ENCODE data around the gene ATP8B4.
A peak's percentile ranks its signal among the peaks of the same experiment; 100 is the strongest.
"Not testable (repeated sequence)": the region's sequence is repeated elsewhere in the genome, so short reads cannot be mapped to it uniquely, and the experiment has no call there.

The ATP8B4 gene

DNA sequence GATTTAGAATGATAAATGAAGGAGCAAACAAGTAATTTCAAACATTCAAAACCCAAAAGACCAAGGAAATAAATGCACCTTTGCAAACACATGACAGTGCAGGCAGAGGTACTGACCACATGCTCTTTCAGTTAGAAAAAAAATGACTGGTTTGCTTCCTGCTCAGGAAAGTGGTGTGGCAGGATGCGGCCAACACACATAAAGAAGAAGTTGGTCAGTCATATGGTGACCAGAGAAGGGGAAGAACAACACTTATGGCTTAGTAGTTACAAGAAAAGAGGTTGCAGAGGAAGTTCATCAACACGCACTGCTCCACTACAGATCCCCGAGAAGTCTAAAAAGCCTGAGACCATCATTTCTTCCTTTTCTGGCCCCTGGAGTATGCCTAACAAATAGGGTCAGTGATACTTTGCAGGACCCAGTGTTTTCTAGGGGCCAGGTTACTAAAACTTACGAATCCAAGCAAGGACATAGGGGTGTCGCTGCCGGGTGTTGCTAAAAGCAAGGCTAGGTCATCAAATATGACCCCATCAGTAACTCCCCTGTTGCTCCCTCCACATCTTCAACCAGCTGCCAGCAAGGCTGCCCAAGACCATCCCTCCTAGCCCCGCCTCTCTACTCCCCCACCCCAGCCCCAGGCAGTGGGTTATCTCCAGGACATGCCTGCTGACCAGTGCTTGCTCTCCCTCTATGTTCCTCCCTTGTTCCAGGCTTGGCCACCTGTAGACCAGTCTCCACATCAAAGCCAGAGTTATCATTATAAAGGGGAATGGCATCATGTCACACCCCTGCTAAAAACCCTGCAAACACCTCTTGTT lies 11.2 kb downstream of the ATP8B4 start:
- no peak for DNase-seq

DNA sequence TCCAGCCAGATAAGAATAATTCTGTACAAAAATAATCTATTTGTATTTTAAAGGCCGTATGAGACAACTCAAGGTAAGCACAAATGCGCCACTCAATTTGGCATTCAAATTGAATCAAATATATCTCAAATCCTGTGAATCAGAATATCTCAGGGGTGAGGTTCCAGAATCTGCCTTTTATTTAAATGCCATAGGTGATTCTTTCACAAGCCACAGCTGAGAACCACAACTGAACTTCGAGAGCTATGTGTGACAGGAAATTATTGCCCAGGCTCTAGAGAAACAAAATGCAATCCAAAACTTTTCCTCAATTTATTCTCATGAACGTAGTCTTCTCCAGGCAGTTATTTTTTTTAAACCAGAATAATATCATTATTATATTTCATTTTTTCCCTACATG lies 11.9 kb downstream of the ATP8B4 start:
- DNase-seq = no peak

DNA sequence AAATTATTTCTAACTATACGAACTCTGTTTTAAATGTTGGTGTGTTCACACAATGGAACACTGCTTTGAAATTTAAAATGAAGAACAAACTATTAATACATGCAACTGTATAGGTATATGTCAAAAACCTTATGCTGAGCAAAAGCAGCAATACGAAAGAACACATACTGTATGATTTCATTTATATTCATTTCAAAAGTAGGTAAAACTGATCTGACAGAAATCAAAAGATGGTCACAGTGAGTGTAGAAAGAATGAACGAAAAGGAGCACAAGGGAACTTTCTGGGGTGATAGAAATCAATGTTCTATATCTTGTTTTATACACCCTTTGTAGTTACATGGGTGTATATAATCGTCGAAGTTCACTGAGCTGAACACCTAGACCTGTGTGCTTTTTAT lies 12.6 kb downstream of the ATP8B4 start:
- no peak for DNase-seq

DNA sequence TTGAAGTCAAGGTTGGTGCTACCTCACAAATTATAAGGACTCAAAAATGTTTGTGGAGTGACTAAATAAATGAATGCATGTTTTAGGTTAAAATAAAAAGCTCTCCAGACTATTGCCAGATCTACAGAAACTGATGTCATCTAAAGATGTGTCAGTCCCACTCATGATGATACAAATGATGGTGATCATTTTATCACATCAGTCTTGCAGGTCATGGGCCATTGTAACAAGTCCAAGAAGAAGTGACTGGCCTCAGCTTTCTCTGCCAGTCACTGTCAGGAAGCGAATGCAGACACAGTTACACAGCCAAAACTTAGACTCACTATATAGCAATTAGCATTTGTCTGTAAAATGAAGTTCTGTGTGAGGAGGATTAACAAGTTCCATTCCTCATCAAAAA lies 18.5 kb downstream of the ATP8B4 start:
- no peak for DNase-seq

DNA sequence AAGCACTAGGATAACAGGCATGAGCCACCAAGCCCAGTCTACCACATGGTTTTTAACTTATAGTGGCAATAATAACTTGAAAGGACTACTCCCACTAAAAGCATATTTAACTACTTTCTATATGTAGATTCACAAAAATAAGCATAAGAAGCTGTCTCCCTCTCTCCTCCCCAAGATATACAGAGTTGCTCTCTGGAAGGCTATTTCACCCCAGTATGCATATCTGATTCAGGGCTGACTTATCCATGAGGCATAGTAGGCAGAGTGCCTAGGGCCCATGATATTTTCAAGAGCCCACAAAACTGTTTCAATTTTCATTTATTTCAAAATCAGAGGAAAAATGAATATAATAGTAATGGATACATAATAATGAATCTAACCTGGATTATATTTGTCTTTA lies 20.5 kb downstream of the ATP8B4 start:
- DNase-seq = no peak

DNA sequence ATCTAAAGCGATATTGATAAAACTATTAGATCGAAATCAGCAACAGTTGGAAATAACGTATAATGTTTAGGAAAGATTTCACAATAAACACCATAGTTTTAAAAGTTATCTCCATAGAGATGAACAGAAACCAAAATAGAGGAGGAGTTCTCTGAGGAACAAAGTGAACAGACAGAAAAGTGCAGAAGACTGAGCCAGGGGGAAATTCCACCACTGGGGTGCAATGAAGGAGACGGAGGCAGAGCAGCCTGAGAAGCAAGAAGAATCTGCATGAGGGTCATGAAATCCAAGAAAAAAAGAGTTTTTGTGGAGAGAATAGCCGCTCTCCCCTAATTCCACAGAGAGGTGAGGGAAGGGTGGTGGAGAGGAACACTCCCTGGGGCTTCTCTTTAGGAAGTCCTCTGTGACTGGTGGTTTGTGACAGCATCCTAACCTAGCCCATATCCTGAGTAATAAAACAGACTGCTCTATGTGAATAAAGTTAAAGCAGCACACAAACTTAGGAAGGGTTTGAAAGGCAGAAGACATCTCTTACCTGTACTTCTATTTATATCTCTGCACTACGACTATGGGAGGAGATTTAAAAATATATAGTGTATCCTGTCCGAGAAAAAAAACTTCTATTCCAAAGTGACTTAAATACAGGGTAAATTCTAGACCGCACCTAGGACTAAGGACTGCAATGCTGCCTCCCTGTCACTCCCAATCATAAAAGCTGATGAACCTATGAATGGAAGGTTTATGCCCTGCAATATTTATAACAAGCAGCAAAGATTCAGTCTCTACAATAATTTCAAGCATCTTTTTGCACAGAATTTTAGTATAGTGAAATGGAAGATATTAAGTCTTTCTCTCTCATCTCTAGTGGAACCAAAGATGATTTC lies 22.9 kb downstream of the ATP8B4 start:
- DNase-seq = no peak

DNA sequence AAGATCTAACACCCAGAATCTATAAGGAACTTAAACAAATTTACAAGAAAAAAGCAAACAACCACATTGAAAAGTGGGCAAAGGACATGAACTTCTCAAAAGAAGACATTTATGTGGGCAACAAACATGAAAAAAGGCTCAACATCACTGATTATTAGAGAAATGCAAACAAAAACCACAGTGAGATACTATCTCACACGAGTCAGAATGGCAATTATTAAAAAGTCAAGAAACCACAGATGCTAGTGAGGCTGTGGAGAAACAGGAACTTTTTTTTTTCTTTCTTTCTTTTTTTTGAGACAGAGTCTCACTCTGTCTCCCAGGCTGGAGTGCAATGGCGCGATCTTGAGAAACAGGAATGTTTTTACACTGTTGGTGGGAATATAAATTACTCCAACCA lies 29.6 kb downstream of the ATP8B4 start:
- not testable (repeated sequence) for DNase-seq

DNA sequence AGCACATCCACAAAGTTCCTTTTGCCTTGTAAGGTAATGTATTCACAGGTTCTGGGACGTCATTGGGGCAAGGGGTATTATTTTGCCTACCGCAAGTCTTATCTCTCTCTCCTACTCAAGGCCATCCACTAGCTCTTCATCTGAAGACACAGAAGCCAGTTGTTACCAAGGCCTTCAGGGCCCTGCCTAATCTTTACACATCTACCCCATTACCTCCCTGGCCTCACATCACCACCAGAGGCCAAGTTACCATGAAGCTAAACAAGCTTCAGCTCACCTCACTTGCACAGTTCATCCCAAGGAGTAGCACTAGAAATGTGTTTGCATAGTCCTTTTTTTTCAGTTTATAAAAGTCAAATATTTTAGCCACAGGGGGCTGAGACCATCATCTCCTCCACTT lies 34.1 kb downstream of the ATP8B4 start:
- DNase-seq = no peak

DNA sequence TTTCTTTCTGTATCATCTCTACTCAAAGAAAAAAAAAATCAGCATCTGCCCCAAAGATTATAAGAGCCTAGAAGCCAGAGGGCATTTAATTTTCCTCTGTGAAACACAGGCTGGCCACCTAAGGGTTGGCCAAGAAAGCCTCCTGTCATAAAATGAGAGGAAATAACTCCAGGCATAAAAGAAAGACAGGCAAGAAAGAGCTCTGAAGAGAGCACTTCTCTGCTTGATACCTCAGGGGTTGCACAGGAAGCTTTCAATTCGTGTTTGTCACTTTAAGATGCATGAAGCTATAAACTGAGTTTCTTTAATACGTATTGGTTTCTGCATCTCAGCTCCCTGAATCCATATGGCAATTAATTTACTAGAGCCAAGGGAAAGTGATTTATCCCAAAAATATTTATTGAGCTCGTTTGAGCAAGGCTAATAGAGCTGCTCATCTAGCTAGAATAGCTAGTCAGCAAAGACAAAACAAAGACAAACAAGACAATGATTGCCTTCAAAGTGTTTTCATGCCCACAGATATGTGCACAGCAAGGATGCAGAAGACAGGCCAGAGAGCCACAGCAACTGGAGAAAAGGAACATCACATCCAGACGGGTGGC lies 35.5 kb downstream of the ATP8B4 start:
- DNase-seq = no peak

DNA sequence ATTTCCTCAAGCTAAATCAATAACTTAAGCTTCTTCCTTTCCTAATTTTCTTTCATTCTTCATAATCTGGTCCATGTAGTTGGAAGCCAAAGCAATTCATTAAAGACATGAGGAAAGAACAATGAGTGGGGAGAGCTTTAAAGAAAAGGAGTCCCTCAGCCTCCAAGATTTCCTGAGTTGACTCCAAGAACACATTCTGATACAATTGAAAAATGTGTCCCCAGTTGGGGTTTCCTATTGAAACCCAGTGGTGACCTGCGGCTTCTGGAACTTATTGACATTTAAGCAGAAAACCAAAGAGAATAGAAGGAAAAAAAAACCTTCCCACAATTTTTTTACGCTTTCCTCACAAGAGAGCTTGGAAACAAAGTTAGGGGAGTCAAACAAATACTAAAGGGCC lies 37.0 kb downstream of the ATP8B4 start:
- DNase-seq = no peak

DNA sequence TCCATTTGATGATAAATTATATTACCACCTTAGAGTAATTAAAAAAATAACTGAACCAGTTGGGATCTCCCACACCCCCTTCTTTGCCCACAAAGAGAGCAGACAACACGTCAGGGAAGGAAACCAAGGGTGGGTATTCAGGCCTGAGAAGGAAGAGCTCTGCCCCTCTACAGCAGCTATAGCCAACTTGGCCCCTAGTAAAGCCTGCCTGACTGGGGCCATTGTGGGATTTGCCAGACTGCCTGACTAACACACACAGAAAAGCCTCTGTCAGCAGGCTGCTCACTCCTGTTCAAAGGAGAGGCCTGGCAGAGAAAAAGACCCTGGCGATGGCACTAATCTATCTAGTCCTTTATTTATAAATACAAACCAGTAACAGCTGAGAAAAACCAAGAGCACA lies 41.4 kb downstream of the ATP8B4 start:
- peak; percentile 49 for DNase-seq

DNA sequence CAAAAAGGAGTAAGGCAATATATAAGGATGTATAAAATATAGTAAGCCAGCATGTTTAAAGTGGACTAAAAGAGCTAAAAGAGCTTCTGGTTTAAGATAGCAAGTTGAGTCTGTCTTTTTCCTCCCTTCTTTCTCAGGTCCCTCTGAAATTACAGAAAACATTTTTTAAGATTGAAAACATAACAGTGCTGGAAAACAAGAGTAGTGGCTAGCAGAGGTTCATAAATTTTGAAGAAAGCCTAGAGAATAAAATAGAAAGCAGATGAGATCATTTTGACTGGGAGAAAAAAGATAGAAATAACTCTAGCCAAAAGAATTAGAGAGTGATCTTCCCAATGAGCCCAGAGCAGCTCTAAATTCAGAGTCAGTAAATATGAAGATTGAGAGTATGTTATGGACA lies 41.9 kb downstream of the ATP8B4 start:
- DNase-seq = no peak

DNA sequence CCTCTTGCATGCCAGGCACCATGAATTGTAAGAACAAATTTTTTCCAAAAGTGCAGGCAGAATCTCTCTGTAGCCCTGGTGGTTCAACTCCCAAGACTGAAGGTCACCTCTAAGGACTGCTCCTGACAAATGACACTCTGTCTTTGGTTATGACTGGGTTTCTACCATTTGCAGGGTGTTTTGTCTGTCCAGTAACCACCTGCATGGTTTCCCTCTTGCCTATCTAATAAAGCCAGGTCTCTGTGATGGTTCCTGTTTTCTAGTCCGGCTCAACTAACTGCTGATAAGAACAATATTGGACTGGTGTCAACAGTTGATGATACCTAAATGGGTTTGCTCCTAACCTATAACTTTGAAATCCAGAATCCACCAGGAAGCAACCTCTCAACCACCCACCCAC lies 43.7 kb downstream of the ATP8B4 start:
- no peak for DNase-seq

DNA sequence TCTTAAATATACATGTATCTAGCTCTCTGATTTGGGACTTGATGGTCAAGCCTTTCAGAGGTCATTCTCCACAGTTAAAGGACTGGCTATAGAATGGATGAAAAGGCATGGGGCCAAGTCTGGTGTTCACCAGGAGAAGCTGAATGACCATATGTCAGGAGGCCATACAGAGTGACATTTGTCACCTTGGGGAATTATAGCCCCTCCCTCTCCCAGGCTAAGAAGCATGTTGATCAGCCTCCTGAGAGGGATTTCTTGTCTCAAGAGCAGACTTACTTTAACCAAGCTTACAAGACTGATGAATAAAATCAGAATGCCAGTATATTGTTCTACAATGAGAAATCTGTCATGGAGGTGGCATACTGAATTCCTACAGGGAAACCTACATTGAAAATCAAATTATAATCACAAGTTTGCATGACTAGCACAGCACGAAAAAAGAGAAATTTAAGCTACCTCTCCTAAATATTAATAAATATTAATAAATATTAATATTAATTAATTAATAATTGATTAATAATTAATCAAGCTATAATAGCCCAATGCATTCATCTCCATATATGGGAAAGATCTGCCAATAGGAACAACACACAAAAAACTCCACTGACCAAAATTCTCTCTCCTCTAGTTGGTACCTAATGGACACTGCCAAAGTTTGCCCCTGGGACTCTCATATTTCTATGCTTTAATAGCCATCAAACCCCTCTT lies 47.3 kb downstream of the ATP8B4 start:
- no peak for DNase-seq

DNA sequence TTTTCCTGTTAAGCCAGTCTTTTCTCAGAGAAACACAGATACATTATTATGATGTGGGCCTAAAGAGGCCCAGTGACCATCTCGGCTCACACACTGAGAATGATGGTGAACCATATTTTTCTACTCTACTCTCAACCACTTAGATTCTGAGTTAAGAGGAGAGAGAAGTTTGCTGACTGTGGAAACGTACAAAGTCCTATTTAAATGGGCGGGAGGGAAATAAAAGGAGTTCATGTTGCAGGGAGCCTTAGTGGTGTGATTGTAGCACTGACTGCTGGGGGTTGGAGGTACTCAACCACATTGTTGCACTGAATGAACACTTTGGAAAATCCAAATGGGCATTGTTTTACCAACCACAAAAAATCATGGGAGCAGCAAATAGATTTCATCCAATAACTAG lies 51.0 kb downstream of the ATP8B4 start:
- no peak for DNase-seq

DNA sequence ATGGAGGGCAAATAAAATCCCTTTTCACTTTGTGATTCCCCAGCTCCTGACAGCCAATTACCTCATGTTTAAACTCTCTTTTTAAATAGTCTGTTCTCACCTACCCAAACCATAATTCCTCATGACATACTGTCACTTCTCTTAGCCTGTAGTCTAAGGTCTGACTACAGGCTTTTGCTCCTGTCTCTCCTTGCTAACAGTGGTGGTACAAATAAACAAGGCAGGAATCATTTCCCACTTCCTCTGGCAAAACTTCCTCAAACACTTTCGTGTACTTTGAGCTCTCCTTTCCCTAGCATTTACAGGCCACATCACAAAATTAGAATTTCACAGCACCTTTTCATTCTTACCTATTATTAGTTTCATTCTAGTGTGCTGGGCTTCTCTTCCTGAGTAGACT lies 51.8 kb downstream of the ATP8B4 start:
- no peak for DNase-seq

DNA sequence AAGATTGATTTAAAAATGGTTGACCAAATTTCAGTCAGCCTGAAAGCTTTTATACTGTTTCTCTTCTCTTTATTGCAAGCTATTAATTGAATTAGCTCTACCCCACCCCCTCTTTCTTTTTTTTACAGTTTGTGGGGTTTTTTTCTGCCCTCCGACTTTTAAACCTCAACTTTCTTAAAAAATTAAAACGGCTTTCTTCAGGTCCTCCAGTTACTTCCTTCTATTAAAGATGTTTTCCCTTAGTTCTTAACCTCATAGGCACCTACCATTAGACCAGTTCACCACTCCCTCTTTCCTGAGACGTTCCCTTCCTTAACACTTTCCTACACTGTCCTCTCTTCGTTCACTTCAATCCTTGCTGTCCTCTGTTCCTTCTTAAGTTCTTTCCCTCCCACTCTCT lies 52.4 kb downstream of the ATP8B4 start:
- DNase-seq = no peak

DNA sequence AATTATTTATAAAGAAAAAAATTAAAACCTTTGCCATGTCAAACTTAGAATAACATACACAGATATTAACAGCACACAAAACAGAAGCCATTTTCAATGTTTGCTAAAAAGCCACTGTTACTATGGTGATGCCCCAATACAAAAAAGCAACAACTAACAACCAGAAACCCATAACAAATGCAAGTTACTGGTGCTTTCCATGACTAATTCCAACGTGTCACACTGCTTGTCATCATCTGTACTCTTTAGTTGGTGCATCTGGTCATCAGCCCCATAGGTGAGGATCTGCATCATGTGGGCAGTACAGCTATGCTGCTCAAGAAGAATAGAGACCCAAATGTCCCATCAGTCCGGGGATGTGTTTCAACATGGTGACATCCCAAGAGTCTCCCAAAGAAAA lies 52.8 kb downstream of the ATP8B4 start:
- no peak for DNase-seq

DNA sequence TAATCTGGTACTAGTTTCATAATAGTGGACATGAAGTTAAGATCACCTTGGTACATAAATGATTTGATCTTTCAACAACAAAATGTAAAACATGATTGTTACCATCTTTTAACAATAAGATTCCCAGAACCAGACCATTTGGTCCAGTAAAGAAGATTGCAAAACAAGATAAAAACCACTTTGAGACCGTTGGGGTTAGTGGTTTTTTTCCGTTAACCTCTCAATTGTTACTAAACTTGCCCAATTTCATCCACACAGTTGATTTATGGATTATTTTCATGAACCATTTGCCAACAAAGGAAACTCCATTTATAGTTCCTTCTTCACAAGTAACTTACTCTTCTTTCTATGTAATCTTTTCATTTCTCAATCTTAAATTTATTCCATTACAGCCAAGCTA lies 53.8 kb downstream of the ATP8B4 start:
- DNase-seq = no peak

DNA sequence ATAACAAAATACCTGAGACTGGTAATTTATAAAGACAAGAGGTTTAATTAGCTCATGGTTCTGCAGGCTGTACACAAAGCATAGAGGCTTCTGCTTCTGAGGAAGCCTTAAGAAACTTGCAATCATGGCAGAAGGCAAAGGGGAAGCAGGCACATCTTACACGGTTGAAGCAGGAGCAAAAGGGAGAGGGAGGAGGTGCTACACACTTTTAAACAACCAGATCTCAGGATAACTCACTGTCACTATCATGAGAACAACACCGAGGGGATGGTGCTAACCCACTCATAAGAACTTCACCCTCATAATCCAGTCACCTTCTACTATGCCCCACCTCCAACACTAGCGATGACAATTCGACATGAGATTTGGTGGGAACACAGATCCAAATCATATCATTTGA lies 54.4 kb downstream of the ATP8B4 start:
- DNase-seq = no peak

DNA sequence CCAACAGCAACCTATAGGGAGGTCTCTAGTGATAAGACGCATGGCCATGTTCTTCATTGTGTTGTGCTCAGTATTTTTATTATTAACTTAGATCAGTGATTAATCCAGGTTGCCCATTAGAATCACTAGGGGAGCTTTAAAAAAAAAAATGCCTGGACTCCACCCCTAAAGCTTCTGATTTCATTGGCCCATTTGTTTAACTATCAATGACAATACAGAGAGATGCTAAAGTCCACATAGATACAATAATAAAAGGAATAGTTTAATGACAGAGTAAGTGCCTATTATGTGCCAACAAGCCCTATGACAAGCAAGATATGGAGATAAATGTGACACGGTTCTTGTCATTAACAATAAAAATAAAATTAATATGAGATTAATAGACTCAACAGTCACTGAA lies 55.8 kb downstream of the ATP8B4 start:
- DNase-seq = no peak

DNA sequence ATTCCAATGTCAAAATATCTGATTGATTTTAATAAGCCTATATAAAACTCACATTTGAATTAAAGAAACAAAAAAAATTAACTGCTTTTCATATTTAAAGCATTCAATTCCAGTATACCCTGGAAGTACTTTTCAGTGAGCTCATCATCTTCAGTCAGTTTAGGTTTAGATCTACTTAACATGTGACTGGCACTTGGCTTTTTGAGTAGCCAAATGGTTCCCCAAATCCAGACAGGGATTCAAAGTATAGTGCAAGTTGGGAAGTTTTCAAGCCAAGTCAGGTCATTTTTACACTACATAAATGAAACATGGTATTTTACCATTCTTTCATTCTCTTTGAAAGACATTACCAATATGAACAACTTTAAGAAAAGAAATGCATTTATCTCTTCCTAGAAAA lies 57.5 kb downstream of the ATP8B4 start:
- no peak for DNase-seq

DNA sequence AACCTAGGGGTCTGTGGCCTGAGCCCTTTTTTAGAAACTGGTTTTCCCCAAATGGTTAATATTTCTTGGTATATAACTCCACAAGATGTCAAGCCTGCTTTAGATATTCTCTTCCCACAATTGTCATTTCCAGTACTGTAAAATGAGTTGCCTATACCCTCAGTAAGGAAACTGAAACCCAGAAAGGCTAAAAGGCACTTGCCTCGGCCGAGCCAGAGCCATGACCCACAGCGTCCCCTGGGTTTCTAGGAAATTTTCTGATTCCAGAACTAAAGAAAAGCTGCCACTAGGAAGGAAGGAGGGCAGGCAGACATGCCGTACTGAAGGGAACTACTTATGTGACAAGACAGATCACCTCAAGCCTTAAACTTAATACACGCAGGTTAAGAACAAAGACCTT lies 59.1 kb downstream of the ATP8B4 start:
- no peak for DNase-seq
